ENCODE data around the gene CYB5R3. TPM values are rescaled to one million over a fixed set of nuclear protein-coding genes. Genes with fewer than 3 reads are reported as not detected.

The CYB5R3 gene
- total and polyA plus RNA-seq, 2 donors (not counting 3 experiments of a cell fraction or from before 2014, with no cell fraction given), result 217 to 263 TPM

DNA sequence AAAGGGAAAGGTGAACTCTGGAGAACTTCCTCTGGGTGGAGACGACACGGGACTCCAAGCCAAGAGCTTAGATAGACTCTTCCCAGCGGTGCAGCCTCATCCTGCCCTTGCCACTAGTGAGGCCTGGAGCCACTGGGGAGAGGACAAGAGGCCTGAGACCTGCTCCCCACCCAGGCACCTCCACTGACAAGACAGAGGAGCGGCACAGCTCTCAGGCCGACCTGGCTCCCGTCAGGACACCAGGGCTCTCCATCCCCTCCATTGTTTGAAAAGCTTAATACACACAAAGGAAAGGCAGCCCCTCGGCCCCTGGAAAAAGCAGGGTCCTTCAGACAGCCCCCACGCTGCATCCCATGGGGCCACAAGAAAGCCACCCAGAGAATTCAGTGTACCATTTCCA, 64.1 kb downstream of the CYB5R3 start:
- Histone ChIP-seq H3K4me1 (ENCODE audit: control insufficient read depth, extremely low read depth, insufficient read depth, low read length) (peaks cover 3% of the 10 kb centered on the region), H3K27me3 (ENCODE audit: control insufficient read depth in 2 of 2, insufficient read depth in 2 of 2, low read length in 2 of 2) (no peaks in the 10 kb centered on the region), H3K9ac (replicated peaks; ENCODE audit: extremely low read depth, insufficient read depth, low read length) (no peak overlapping the region), H2AFZ (ENCODE audit: low read depth, low read length) (no peak overlapping the region), H3K9me1 (replicated peaks; ENCODE audit: control insufficient read depth, extremely low read depth, insufficient read depth, low read length) (no peaks in the 10 kb centered on the region), H3K36me3 (ENCODE audit: control insufficient read depth in 2 of 2, extremely low read depth in 1 of 2, insufficient read depth in 2 of 2, low read length in 2 of 2) (peaks cover 19 to 44% of the 10 kb centered on the region in 2 experiments), H3K4me3 (replicated peaks in 1 of 3; ENCODE audit: insufficient read depth in 1 of 3, low read depth in 1 of 3, low read length in 3 of 3) (no peak overlapping the region), H3K27ac (ENCODE audit: insufficient read depth, low read depth, low read length) (no peak overlapping the region), H3K4me2 (ENCODE audit: insufficient read depth, low read length) (no peak overlapping the region), H3K9me3 (replicated peaks; ENCODE audit: control insufficient read depth, insufficient read depth, low read length) (no peaks in the 10 kb centered on the region), H3K79me2 (ENCODE audit: control insufficient read depth, insufficient read depth, low read length) (peaks cover 10% of the 10 kb centered on the region), H4K20me1 (replicated peaks; ENCODE audit: control insufficient read depth, extremely low read depth, insufficient read depth, low read length) (no peaks in the 10 kb centered on the region)
- FAIRE-seq, result no peak
- ChIA-PET CTCF (interaction anchor here (1.2 kb wide), 1 partner anchor 24 kb away, joined by 5 read pairs; no protein-coding TSS in a partner anchor), POLR2A (no interaction called here)
- no peak for DNase-seq (ENCODE audit: low read depth, low spot score)
- no TSS peak for BruUV-seq (replicated peaks)
- TF ChIP-seq POLR2A (IDR thresholded peaks at IDR 0.05; ENCODE audit: low read depth, low read length) (no peak), GATA2 (IDR thresholded peaks at IDR 0.05; ENCODE audit: insufficient read depth, insufficient read length, low read depth, low read length) (no peak), JUN (IDR thresholded peaks at IDR 0.05; ENCODE audit: borderline replicate concordance, insufficient read depth, insufficient read length, low read depth) (no peak), EZH2 (IDR thresholded peaks at IDR 0.05; ENCODE audit: borderline replicate concordance, low read depth, low read length, severe bottlenecking) (no peak)
- intact Hi-C loops (cut with micrococcal nuclease), result no loop called here
- dilution Hi-C loops (cut with MboI; ENCODE audit: extremely low pct_ligation_motif_present, low sequenced_read_pairs), result no loop called here

DNA sequence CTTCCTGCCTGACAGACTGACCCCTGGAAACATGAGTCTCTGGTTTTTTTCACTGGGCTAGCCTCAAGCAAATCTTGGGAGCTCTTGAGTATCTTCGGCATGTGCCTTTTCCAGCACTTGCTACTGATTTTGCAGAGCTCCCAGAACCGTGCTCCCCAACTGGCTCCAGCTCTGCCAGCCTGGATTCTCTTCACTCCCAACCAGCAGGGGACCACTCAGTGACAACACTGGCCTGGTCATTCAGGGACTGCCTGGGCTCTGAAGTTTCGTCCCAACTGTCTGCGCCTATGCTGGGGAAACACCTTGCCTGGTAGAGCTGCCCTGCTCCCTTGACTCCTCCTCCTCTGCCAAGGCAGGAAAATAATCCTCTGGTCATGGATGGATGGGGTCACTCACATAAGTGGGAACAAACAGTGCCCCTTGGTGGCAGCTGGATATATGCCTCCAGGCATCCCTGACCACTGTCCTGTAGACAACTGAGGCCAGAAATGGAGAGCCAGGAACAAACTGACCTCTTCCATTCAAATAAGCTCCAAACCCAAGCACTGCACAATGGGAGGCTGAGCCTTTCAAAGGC, 64.7 kb downstream of the CYB5R3 start:
- intact Hi-C loops (cut with micrococcal nuclease), result no loop called here
- no peak overlapping the region for H3K27ac ChIP-seq (ENCODE audit: insufficient read depth, low read depth, low read length)
- peaks cover 19 to 41% of the 10 kb centered on the region in 2 experiments for H3K36me3 ChIP-seq (ENCODE audit: control insufficient read depth in 2 of 2, extremely low read depth in 1 of 2, insufficient read depth in 2 of 2, low read length in 2 of 2)
- H3K4me3 ChIP-seq (replicated peaks in 1 of 3; ENCODE audit: insufficient read depth in 1 of 3, low read depth in 1 of 3, low read length in 3 of 3), result no peak overlapping the region
- H3K4me1 ChIP-seq (ENCODE audit: control insufficient read depth, extremely low read depth, insufficient read depth, low read length), result peaks cover 3% of the 10 kb centered on the region
- no peaks in the 10 kb centered on the region for H3K9me3 ChIP-seq (replicated peaks; ENCODE audit: control insufficient read depth, insufficient read depth, low read length)
- BruUV-seq (replicated peaks), result no TSS peak
- FAIRE-seq, result no peak
- dilution Hi-C loops (cut with MboI; ENCODE audit: extremely low pct_ligation_motif_present, low sequenced_read_pairs), result no loop called here
- H3K9ac ChIP-seq (replicated peaks; ENCODE audit: extremely low read depth, insufficient read depth, low read length), result no peak overlapping the region
- no peak for DNase-seq (ENCODE audit: low read depth, low spot score)
- peaks cover 15% of the 10 kb centered on the region for H3K79me2 ChIP-seq (ENCODE audit: control insufficient read depth, insufficient read depth, low read length)
- H3K9me1 ChIP-seq (replicated peaks; ENCODE audit: control insufficient read depth, extremely low read depth, insufficient read depth, low read length), result no peaks in the 10 kb centered on the region
- no peaks in the 10 kb centered on the region for H3K27me3 ChIP-seq (ENCODE audit: control insufficient read depth in 2 of 2, insufficient read depth in 2 of 2, low read length in 2 of 2)
- H4K20me1 ChIP-seq (replicated peaks; ENCODE audit: control insufficient read depth, extremely low read depth, insufficient read depth, low read length), result no peaks in the 10 kb centered on the region
- no peak overlapping the region for H3K4me2 ChIP-seq (ENCODE audit: insufficient read depth, low read length)
- CTCF ChIA-PET, result interaction anchor here (1.2 kb wide), 1 partner anchor 24 kb away, joined by 5 read pairs; no protein-coding TSS in a partner anchor
- POLR2A ChIA-PET, result no interaction called here
- no peak for TF ChIP-seq POLR2AphosphoS5 (IDR thresholded peaks at IDR 0.05; ENCODE audit: insufficient read depth, low read depth, low read length)
- TF ChIP-seq, protein P1, sequence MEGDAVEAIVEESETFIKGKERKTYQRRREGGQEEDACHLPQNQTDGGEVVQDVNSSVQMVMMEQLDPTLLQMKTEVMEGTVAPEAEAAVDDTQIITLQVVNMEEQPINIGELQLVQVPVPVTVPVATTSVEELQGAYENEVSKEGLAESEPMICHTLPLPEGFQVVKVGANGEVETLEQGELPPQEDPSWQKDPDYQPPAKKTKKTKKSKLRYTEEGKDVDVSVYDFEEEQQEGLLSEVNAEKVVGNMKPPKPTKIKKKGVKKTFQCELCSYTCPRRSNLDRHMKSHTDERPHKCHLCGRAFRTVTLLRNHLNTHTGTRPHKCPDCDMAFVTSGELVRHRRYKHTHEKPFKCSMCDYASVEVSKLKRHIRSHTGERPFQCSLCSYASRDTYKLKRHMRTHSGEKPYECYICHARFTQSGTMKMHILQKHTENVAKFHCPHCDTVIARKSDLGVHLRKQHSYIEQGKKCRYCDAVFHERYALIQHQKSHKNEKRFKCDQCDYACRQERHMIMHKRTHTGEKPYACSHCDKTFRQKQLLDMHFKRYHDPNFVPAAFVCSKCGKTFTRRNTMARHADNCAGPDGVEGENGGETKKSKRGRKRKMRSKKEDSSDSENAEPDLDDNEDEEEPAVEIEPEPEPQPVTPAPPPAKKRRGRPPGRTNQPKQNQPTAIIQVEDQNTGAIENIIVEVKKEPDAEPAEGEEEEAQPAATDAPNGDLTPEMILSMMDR (IDR thresholded peaks at IDR 0.05; ENCODE audit: extremely low read depth in 1 of 2, insufficient read depth in 1 of 2, low read depth in 1 of 2, low read length in 2 of 2), result no peak
- TF ChIP-seq EZH2 (IDR thresholded peaks at IDR 0.05; ENCODE audit: borderline replicate concordance, low read depth, low read length, severe bottlenecking), result no peak
- no peak for TF ChIP-seq POLR2A (IDR thresholded peaks at IDR 0.05; ENCODE audit: low read depth, low read length)
- TF ChIP-seq MYC (IDR thresholded peaks at IDR 0.05; ENCODE audit: low read depth, low read length), result no peak
- no peak for TF ChIP-seq GATA2 (IDR thresholded peaks at IDR 0.05; ENCODE audit: insufficient read depth, insufficient read length, low read depth, low read length)
- TF ChIP-seq, protein P2, sequence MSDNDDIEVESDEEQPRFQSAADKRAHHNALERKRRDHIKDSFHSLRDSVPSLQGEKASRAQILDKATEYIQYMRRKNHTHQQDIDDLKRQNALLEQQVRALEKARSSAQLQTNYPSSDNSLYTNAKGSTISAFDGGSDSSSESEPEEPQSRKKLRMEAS (IDR thresholded peaks at IDR 0.05; ENCODE audit: insufficient read depth, insufficient read length), result no peak
- no peak for TF ChIP-seq FOS (IDR thresholded peaks at IDR 0.05; ENCODE audit: borderline replicate concordance, insufficient read depth, low read length)
- no peak for TF ChIP-seq JUN (IDR thresholded peaks at IDR 0.05; ENCODE audit: borderline replicate concordance, insufficient read depth, insufficient read length, low read depth)
- H2AFZ ChIP-seq (ENCODE audit: low read depth, low read length), result no peak overlapping the region

Data from endothelial cell of umbilical vein (primary cell).